ENCODE data around the gene NOTCH3.

The NOTCH3 gene

GRCh38 chr19:15196360-15197005 is 4.3 kb downstream of the NOTCH3 start:
- no peak for DNase-seq (ENCODE audit: low read depth)

- DNase-seq (ENCODE audit: low read depth), result no peak
Observed at GRCh38 chr19:15195371-15196334, 5.1 kb downstream of the NOTCH3 start.

- no peak for DNase-seq (ENCODE audit: low read depth)
Observed at GRCh38 chr19:15194938-15195337, 5.9 kb downstream of the NOTCH3 start.

GRCh38 chr19:15191982-15192381 is 8.8 kb downstream of the NOTCH3 start:
- DNase-seq (ENCODE audit: low read depth), result no peak

GRCh38 chr19:15191514-15191913 is 9.3 kb downstream of the NOTCH3 start:
- no peak for DNase-seq (ENCODE audit: low read depth)

GRCh38 chr19:15188851-15189250 is 11.9 kb downstream of the NOTCH3 start:
- no peak for DNase-seq (ENCODE audit: low read depth)

- no peak for DNase-seq (ENCODE audit: low read depth)
Observed at GRCh38 chr19:15187026-15188007, 13.5 kb downstream of the NOTCH3 start.

GRCh38 chr19:15185188-15185587 is 15.6 kb downstream of the NOTCH3 start:
- DNase-seq (ENCODE audit: low read depth), result no peak

GRCh38 chr19:15184776-15185175 is 16.0 kb downstream of the NOTCH3 start:
- no peak for DNase-seq (ENCODE audit: low read depth)

GRCh38 chr19:15181394-15181793 is 19.4 kb downstream of the NOTCH3 start:
- DNase-seq (ENCODE audit: low read depth), result no peak

- DNase-seq (ENCODE audit: low read depth), result no peak
Observed at GRCh38 chr19:15180451-15181390, 20.1 kb downstream of the NOTCH3 start.

- no peak for DNase-seq (ENCODE audit: low read depth)
Observed at GRCh38 chr19:15178629-15179308, 22.0 kb downstream of the NOTCH3 start.

GRCh38 chr19:15177269-15178116 is 23.3 kb downstream of the NOTCH3 start:
- DNase-seq (ENCODE audit: low read depth), result peak; percentile 65

- no peak for DNase-seq (ENCODE audit: low read depth)
Observed at GRCh38 chr19:15175609-15176008, 25.2 kb downstream of the NOTCH3 start.

GRCh38 chr19:15173746-15174404 is 26.9 kb downstream of the NOTCH3 start:
- no peak for DNase-seq (ENCODE audit: low read depth)

GRCh38 chr19:15170345-15170744 is 30.4 kb downstream of the NOTCH3 start:
- no peak for DNase-seq (ENCODE audit: low read depth)

- DNase-seq (ENCODE audit: low read depth), result no peak
Observed at GRCh38 chr19:15169541-15170285, 31.1 kb downstream of the NOTCH3 start.

GRCh38 chr19:15166700-15167099 is 34.1 kb downstream of the NOTCH3 start:
- no peak for DNase-seq (ENCODE audit: low read depth)
